Spleen (tissue), 11 donors: Measurements from ENCODE around the gene TLX2. TPM values are rescaled to one million over a fixed set of nuclear protein-coding genes. Genes with fewer than 3 reads are reported as not detected.

Source experiments
- DNase-seq: peaks from one replicate; pipeline ENCODE4 v3.0.0-alpha.2; 2020
- H3K27ac ChIP-seq, 8 donors: fragments of 200-600 bp; sonication (generic) in 7 of 8; 1 replicate in 4 of 8; 2 replicates in 4 of 8; pipeline versions ENCODE4 v1.5.0 to v1.8.0; 2016 to 2021; ENCODE audit warnings: inconsistent platforms in 4 of 8, mild to moderate bottlenecking in 4 of 8, moderate library complexity in 1 of 8
- H3K27me3 ChIP-seq, 7 donors: fragments of 200-600 bp; sonication (generic) in 6 of 7; replicated peaks in 1 of 7; 1 replicate in 4 of 7; 2 replicates in 3 of 7; pipeline versions ENCODE4 v1.5.0 to v1.8.0; 2016 to 2021; ENCODE audit warnings: inconsistent platforms in 3 of 7, mild to moderate bottlenecking in 1 of 7
- H3K36me3 ChIP-seq, 6 donors: fragments of 200-600 bp; sonication (generic) in 5 of 6; 1 replicate in 4 of 6; 2 replicates in 2 of 6; pipeline versions ENCODE4 v1.5.0 to v1.8.0; 2016 to 2021; ENCODE audit warnings: inconsistent platforms in 2 of 6
- H3K4me1 ChIP-seq, 6 donors: fragments of 200-600 bp; sonication (generic) in 5 of 6; 1 replicate in 3 of 6; 2 replicates in 3 of 6; pipeline versions ENCODE4 v1.5.0 to v1.8.0; 2016 to 2021; ENCODE audit warnings: inconsistent platforms in 3 of 6
- H3K4me3 ChIP-seq, 8 donors: fragments of 200-600 bp; sonication (generic) in 7 of 8; 1 replicate in 4 of 8; 2 replicates in 4 of 8; pipeline versions ENCODE4 v1.5.0 to v1.8.0; 2016 to 2021; ENCODE audit warnings: inconsistent platforms in 4 of 8, mild to moderate bottlenecking in 4 of 8, moderate library complexity in 2 of 8
- H3K9me3 ChIP-seq, 8 donors: fragments of 200-600 bp; sonication (generic) in 7 of 8; 1 replicate in 4 of 8; 2 replicates in 4 of 8; pipeline versions ENCODE4 v1.5.0 to v1.8.0; 2016 to 2021; ENCODE audit warnings: inconsistent platforms in 4 of 8
- CTCF ChIP-seq, 11 experiments: fragments of 200-600 bp in 7 of 11; fragments of 450-650 bp in 4 of 11; sonication (generic) in 4 of 11; IDR thresholded peaks in 8 of 11; conservative IDR thresholded peaks in 3 of 11; 1 replicate in 7 of 11; 2 replicates in 4 of 11; pipeline versions ENCODE4 v1.4.0 to v1.8.0; 2016 to 2021; ENCODE audit warnings: antibody characterized with exemption in 11 of 11, inconsistent platforms in 4 of 11, mild to moderate bottlenecking in 1 of 11
- POLR2A ChIP-seq, 3 donors: fragments of 450-650 bp; IDR thresholded peaks; one replicate each; pipeline ENCODE4 v1.5.1; 2017; ENCODE audit warnings: antibody characterized with exemption in 3 of 3, mild to moderate bottlenecking in 1 of 3
- POLR2AphosphoS5 ChIP-seq, 3 donors: sonication (generic); formaldehyde crosslinking; IDR thresholded peaks; one replicate each; pipeline ENCODE4 v1.5.1; 2017; ENCODE audit warnings: antibody characterized with exemption in 3 of 3
- WGBS, 5 donors: extraction: QIAGEN DNeasy Blood & Tissue Kit in 3 of 5; methylation state at CpG; one replicate each; pipeline versions ENCODE4 v1.1.5 to v1.1.7; 2013 to 2018; 5-methylcytosine and 5-hydroxymethylcytosine counted together
- intact Hi-C: fragments of 100-400 bp; cut with DNase I; formaldehyde crosslinking; loops from one replicate; pipeline ENCODE4 v1.15.0; 2023; ENCODE audit warnings: low total_unique reads
- polyA plus RNA-seq, 3 donors: library from polyadenylated mRNA; stranded (reverse); fragments of 200-250 nt; gene quantifications; one replicate each; pipeline ENCODE4 v1.2.1, GENCODE V29; 2013
- total RNA-seq, 7 donors: library from RNA; depleted of rRNA in 3 of 7; stranded (reverse); fragments of >200 nt in 3 of 7; fragmentation: NEBNext Ultra II Directional in 4 of 7; extraction: Animal tissue kit (Norgen Biotek cat#: 25700) in 4 of 7; gene quantifications; one replicate each; pipeline versions ENCODE4 v1.1.0 to v1.2.1, GENCODE V29; 2016 to 2021
- donor health status: healthy with polysubstance abuse.
- donor health status: DM: no; HTN: no; CAD: no; lungs with moderate emphysema.
- donor health status: DM: no; HTN: no; CAD: no.
- donor health status: Bipolar disorder and iron deficiency.
- donor health status: healthy.
- donor health status: DM: no; HTN: no; CAD: no.
- donor health status: DM: yes; HTN: yes; CAD: no.

The TLX2 gene
- total and polyA plus RNA-seq, 10 donors: 0.04 to 0.05 TPM; not detected in 8

- Histone ChIP-seq H3K27ac (peak overlapping the region in 1 of 8 donors; percentile 12), H3K4me1 (peaks cover 0 to 26% (median under 1%) of the 10 kb centered on the region in 6 donors), H3K27me3 (no peaks in the 10 kb centered on the region), H3K36me3 (peaks cover 0 to 9% (median 0%) of the 10 kb centered on the region in 6 donors), H3K9me3 (no peaks in the 10 kb centered on the region), H3K4me3 (no peak overlapping the region)
- TF ChIP-seq POLR2A (IDR thresholded peaks at IDR 0.05) (no peak), CTCF (IDR thresholded peaks at IDR 0.05 in 8 of 11, conservative IDR thresholded peaks at IDR 0.05 in 3 of 11) (no peak), POLR2AphosphoS5 (IDR thresholded peaks at IDR 0.05) (no peak)
- WGBS, 5 donors: 76 to 88% (median 85%) methylated on average over 7 of the region's 7 CpGs
- intact Hi-C loops: no loop called here
- DNase-seq: no peak
These were observed 48.0 kb downstream of the TLX2 start for GRCh38 chr2:74562126-74562775.

DNA sequence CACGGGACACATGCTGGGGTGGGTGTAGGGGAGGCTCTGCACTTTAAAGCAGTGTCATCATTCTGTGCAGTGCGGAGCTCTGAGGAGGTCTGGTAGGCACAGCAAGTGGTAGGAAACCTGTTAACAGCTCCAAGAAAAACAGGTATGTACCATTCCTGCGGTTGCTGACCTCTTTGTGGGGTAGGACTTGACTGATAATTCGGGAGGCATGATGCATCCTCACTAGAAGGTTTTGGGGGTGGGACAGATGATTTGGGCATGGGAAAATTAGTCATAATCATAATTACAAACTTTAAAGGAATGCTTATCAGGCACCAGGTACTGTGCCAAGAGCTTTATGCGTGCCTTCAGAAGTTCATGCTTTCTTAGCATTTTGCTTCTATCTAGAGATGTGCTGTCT lies 50.0 kb downstream of the TLX2 start:
- H3K4me1 ChIP-seq: peaks cover 0 to 13% (median 0%) of the 10 kb centered on the region in 6 donors
- H3K4me3 ChIP-seq: no peak overlapping the region
- no peaks in the 10 kb centered on the region for H3K36me3 ChIP-seq
- no peak overlapping the region for H3K27ac ChIP-seq
- WGBS, 5 donors: 82 to 88% (median 87%) methylated on average over 5 of the region's 5 CpGs
- intact Hi-C loops: no loop called here
- DNase-seq: no peak
- no peaks in the 10 kb centered on the region for H3K9me3 ChIP-seq
- H3K27me3 ChIP-seq: no peaks in the 10 kb centered on the region
- TF ChIP-seq POLR2AphosphoS5 (IDR thresholded peaks at IDR 0.05) (no peak), POLR2A (IDR thresholded peaks at IDR 0.05) (no peak), CTCF (IDR thresholded peaks at IDR 0.05 in 8 of 11, conservative IDR thresholded peaks at IDR 0.05 in 3 of 11) (no peak)

GRCh38 chr2:74566076-74566753 lies 52.0 kb downstream of the TLX2 start:
- Histone ChIP-seq H3K36me3 (no peaks in the 10 kb centered on the region), H3K9me3 (no peaks in the 10 kb centered on the region), H3K4me1 (peaks cover 0 to 15% (median 2%) of the 10 kb centered on the region in 6 donors), H3K27ac (no peak overlapping the region), H3K4me3 (no peak overlapping the region), H3K27me3 (no peaks in the 10 kb centered on the region)
- intact Hi-C loops: no loop called here
- WGBS, 5 donors: 68 to 82% (median 80%) methylated on average over 7 of the region's 7 CpGs
- TF ChIP-seq CTCF (IDR thresholded peaks at IDR 0.05 in 8 of 11, conservative IDR thresholded peaks at IDR 0.05 in 3 of 11) (no peak), POLR2A (IDR thresholded peaks at IDR 0.05) (no peak), POLR2AphosphoS5 (IDR thresholded peaks at IDR 0.05) (no peak)
- DNase-seq: no peak

GRCh38 chr2:74566754-74567085 lies 52.5 kb downstream of the TLX2 start:
- intact Hi-C loops: no loop called here
- Histone ChIP-seq H3K9me3 (no peaks in the 10 kb centered on the region), H3K4me3 (no peak overlapping the region), H3K27me3 (no peaks in the 10 kb centered on the region), H3K27ac (no peak overlapping the region), H3K36me3 (no peaks in the 10 kb centered on the region), H3K4me1 (peaks cover 0 to 20% (median 4%) of the 10 kb centered on the region in 6 donors)
- no peak for TF ChIP-seq POLR2AphosphoS5 (IDR thresholded peaks at IDR 0.05)
- TF ChIP-seq POLR2A (IDR thresholded peaks at IDR 0.05): no peak
- no peak for TF ChIP-seq CTCF (IDR thresholded peaks at IDR 0.05 in 8 of 11, conservative IDR thresholded peaks at IDR 0.05 in 3 of 11)
- DNase-seq: no peak
